SK-N-MC (cell line): ENCODE measurements around the gene CCDC70.

ENCODE experiments used
- DNase-seq: peaks from one replicate; pipeline ENCODE4 v3.0.0-alpha.2; 2011; ENCODE audit warnings: low read depth, low spot score
- H3K27ac ChIP-seq: fragments of 200-600 bp; sonication (generic); 2 replicates; pipeline ENCODE4 v1.5.1; 2016; ENCODE audit warnings: mixed run types
- H3K36me3 ChIP-seq: fragments of 200-600 bp; sonication (generic); 2 replicates; pipeline ENCODE4 v1.6.1; 2017; ENCODE audit warnings: antibody characterized with exemption, low read length, mixed read lengths; ENCODE audit not compliant: insufficient read depth
- H3K4me3 ChIP-seq: fragments of 200-600 bp; sonication (generic); 2 replicates; pipeline ENCODE4 v1.5.1; 2016
- H3K9ac ChIP-seq: fragments of 200-600 bp; sonication (generic); 2 replicates; pipeline ENCODE4 v1.8.0; 2017; ENCODE audit warnings: mixed run types, mixed read lengths; ENCODE audit not compliant: insufficient read length
- H3K9me3 ChIP-seq: fragments of 200-600 bp; sonication (generic); 2 replicates; pipeline ENCODE4 v1.6.1; 2017; ENCODE audit warnings: low read depth, mild to moderate bottlenecking, antibody characterized with exemption, low read length, moderate library complexity, mixed read lengths
- EZH2 ChIP-seq: fragments of 200-600 bp; sonication (generic); IDR thresholded peaks from one replicate; pipeline ENCODE4 v1.6.1; 2017; ENCODE audit warnings: antibody characterized with exemption
- FOXP2 ChIP-seq: optimal IDR thresholded peaks from 2 replicates; pipeline ENCODE3; 2011; ENCODE audit warnings: mild to moderate bottlenecking, moderate library complexity; ENCODE audit not compliant: insufficient read depth; ENCODE audit errors: extremely low read length, control extremely low read depth
- POLR2AphosphoS5 ChIP-seq: IDR thresholded peaks from 2 replicates; pipeline ENCODE4 v1.6.1; 2012; ENCODE audit warnings: mild to moderate bottlenecking, low read depth, low read length, borderline replicate concordance

Gene CCDC70

DNA sequence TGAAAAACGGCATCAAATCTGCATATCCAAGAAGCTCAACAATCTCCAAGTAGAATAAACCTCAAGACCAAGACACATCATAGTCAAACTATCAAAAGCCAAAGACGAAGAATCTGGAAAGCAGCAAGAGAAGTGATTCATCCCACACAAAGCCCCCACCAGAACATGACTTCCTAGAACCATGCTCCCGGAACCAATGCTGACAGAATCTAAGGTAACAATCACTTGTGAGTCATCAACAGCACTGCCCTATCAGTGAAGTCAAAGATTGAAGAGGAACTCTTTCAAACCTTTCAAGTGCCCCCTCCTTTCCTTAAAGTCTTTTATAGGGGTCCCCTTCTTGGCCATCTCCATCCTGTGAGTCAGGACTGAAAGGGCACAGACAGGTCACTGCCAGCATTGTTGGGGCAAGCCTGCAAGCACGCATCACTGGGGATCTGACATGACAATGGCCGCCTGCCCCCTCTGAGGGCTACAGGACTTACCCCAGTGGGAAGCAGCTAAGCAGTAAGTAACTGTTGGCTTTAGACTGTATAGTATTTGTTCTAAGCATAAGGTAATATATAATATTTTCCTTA, at the start of gene CCDC70:
CCDC70 (plus strand) TSS at position 247 of the 578 bp plus-strand sequence. CDS start 3,443 bp downstream, outside the sequence.
- no peak within 1 kb of the TSS for H3K4me3 ChIP-seq
- DNase-seq: no peak
- TF ChIP-seq FOXP2: no peak
- TF ChIP-seq POLR2AphosphoS5: no peak
- TF ChIP-seq EZH2: no peak
- H3K9ac ChIP-seq: no peak within 1 kb of the TSS
- no peaks in the 10 kb centered on the region for H3K9me3 ChIP-seq
- no peak within 1 kb of the TSS for H3K27ac ChIP-seq
- no peaks in the 10 kb centered on the region for H3K36me3 ChIP-seq

DNA sequence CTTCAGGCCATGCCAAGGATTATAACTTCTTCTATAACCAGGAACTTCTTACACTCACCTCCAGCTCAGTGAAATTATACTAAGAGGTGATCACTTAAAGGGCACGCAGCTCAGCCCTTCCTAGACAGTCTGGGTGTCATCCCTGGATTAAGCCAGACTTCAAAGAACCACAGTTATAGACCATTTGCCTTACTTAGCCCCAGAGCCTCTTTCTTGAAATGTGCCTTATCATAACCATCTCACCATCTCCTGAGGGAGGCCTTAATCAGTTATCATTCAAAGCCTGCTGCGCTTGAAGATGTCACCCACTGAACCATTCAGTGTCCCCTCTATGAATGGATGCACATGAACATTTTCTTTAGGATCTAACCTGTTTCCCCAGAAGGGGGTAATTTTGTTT, 47.7 kb upstream of the CCDC70 start:
- Histone ChIP-seq H3K4me3 (no peak overlapping the region), H3K36me3 (no peaks in the 10 kb centered on the region), H3K27ac (no peak overlapping the region), H3K9ac (no peak overlapping the region), H3K9me3 (no peaks in the 10 kb centered on the region)
- TF ChIP-seq POLR2AphosphoS5 (no peak), FOXP2 (no peak), EZH2 (no peak)
- no peak for DNase-seq

GRCh38 chr13:51814825-51815650, 46.7 kb upstream of the CCDC70 start:
- H3K4me3 ChIP-seq: no peak overlapping the region
- DNase-seq: no peak
- H3K9me3 ChIP-seq: no peaks in the 10 kb centered on the region
- H3K9ac ChIP-seq: no peak overlapping the region
- TF ChIP-seq POLR2AphosphoS5 (no peak), FOXP2 (no peak), EZH2 (no peak)
- H3K27ac ChIP-seq: no peak overlapping the region
- H3K36me3 ChIP-seq: no peaks in the 10 kb centered on the region

GRCh38 chr13:51815848-51816247, 45.9 kb upstream of the CCDC70 start:
- Histone ChIP-seq H3K9ac (no peak overlapping the region), H3K27ac (no peak overlapping the region), H3K9me3 (no peaks in the 10 kb centered on the region), H3K36me3 (no peaks in the 10 kb centered on the region), H3K4me3 (no peak overlapping the region)
- no peak for DNase-seq
- TF ChIP-seq POLR2AphosphoS5 (no peak), FOXP2 (no peak), EZH2 (no peak)

- no peak for DNase-seq
Measured at GRCh38 chr13:51816604-51817249, 45.0 kb upstream of the CCDC70 start.

DNA sequence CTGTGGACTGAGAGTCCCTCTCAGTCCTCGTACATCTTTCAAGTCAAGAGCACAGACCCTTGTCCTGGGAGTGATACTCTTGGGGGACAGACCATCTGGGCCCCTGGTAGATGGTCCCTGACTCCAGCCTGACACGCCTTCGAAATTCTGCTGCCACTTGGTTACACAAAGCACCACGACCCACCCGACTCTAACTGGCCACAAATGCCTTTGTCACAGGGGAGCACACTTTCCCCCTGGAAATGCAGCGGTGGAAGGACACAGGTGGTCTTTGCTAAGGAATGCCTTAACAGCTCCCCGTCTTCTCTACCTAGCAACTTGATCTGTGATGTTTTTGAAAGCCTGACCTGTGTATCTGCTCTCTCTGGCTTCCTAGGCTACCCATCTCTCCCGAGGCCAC, 44.1 kb upstream of the CCDC70 start:
- DNase-seq: no peak
- Histone ChIP-seq H3K9ac (no peak overlapping the region), H3K9me3 (no peaks in the 10 kb centered on the region), H3K27ac (no peak overlapping the region), H3K4me3 (no peak overlapping the region), H3K36me3 (no peaks in the 10 kb centered on the region)
- TF ChIP-seq EZH2 (no peak), FOXP2 (no peak), POLR2AphosphoS5 (no peak)

More at GRCh38 chr13:51816604-51817249, 45.0 kb upstream of the CCDC70 start:
- Histone ChIP-seq H3K36me3 (no peaks in the 10 kb centered on the region), H3K4me3 (no peak overlapping the region), H3K27ac (no peak overlapping the region), H3K9ac (no peak overlapping the region), H3K9me3 (no peaks in the 10 kb centered on the region)
- no peak for TF ChIP-seq POLR2AphosphoS5
- TF ChIP-seq FOXP2: no peak

- TF ChIP-seq FOXP2: no peak
- TF ChIP-seq EZH2: no peak
- TF ChIP-seq POLR2AphosphoS5: no peak
- Histone ChIP-seq H3K27ac (no peak overlapping the region), H3K9me3 (no peaks in the 10 kb centered on the region), H3K4me3 (no peak overlapping the region), H3K36me3 (no peaks in the 10 kb centered on the region), H3K9ac (no peak overlapping the region)
- no peak for DNase-seq
Measured at GRCh38 chr13:51818276-51818675, 43.5 kb upstream of the CCDC70 start.

DNA sequence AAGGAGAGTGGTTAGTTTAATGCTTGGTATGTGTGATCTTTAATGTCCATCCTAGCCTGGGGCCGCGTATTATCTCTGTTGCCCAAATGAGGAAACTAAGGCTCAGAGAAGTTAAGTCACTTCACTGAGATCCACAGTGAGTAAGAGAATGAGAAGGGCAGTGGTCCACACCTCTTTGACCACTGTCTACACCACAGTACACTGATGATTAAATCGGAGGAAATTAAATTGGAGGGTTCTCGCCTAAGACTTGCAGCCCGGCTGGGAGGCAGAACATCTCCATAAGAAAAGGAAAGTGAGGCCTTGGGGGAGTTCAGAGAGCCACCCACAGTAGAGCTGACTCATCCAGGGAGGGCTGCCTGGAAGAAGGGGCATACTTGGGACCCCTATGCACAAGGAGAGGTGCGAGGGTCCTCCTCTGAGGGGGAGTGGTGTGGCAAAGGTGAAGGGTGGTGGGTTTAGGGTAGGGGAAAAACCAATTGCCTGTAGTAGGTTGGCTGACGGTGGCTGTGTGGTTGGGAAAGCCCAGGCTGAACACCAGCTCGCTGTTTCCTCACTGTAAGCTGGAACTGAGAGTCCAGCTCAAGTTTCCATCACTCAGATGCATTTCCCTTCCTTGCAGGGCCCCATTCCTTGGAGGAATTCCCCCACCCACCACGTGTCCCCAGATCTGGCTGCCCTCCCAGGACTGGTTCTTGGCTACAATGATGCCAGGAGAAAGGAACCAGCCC, 42.8 kb upstream of the CCDC70 start:
- H3K4me3 ChIP-seq: no peak overlapping the region
- no peak for DNase-seq
- H3K36me3 ChIP-seq: no peaks in the 10 kb centered on the region
- H3K9ac ChIP-seq: no peak overlapping the region
- no peak overlapping the region for H3K27ac ChIP-seq
- no peak for TF ChIP-seq EZH2
- no peak for TF ChIP-seq POLR2AphosphoS5
- TF ChIP-seq FOXP2: no peak
- H3K9me3 ChIP-seq: no peaks in the 10 kb centered on the region
